HCT116 (cell line): ENCODE measurements around the gene KDM4E. TPM values are rescaled to one million over a fixed set of nuclear protein-coding genes. Genes with fewer than 3 reads are reported as not detected.

Source experiments
- ATAC-seq: fragments of 200-7000 bp; cut with Tn5 transposase; 2 replicates; pipeline ENCODE4 v1.9.1; 2020; ENCODE audit warnings: mild to moderate bottlenecking, moderate library complexity
- BruUV-seq: library from RNA; stranded (reverse); fragments of 400-500 nt; replicated peaks from 2 replicates; lab custom pipeline; 2021; lab: Mats Ljungman, UMichigan
- CTCF ChIA-PET: fragments of 300-600 bp; sonication (Branson Sonifier 250); formaldehyde crosslinking; loops from one replicate; lab custom pipeline; 2021; ENCODE audit warnings: antibody characterized with exemption; lab: Charles Lee
- POLR2A ChIA-PET: fragments of 300-600, 350-600 bp; sonication (Branson Sonifier 250); formaldehyde crosslinking; loops from one replicate; lab custom pipeline; 2021; ENCODE audit warnings: antibody characterized with exemption; lab: Charles Lee
- RAD21 ChIA-PET, 2 experiments: fragments of 300-600 bp; sonication (Branson Sonifier 250); formaldehyde crosslinking; loops; one replicate each; lab custom pipeline; 2023; ENCODE audit warnings: low total read pairs in 2 of 2; ENCODE audit not compliant: uncharacterized antibody in 2 of 2, unreplicated experiment in 2 of 2, low non-redundant PET in 1 of 2; lab: Charles Lee
- DNase-seq: peaks from one replicate; pipeline ENCODE4 v3.0.0-alpha.2; 2010; ENCODE audit warnings: low read depth, low spot score
- H2AFZ ChIP-seq: fragments of 200-600 bp; shearing (Covaris generic), sonication (generic); 2 replicates; pipeline ENCODE4 v1.6.1; 2017; ENCODE audit warnings: low read depth, mixed run types, mixed read lengths, antibody characterized with exemption, low read length; ENCODE audit not compliant: poor library complexity, severe bottlenecking
- H3K27ac ChIP-seq: 2 replicates; pipeline ENCODE4 v1.5.1; 2012; ENCODE audit warnings: low read depth, low read length
- H3K27me3 ChIP-seq: fragments of 200-600 bp; sonication (generic); 2 replicates; pipeline ENCODE4 v1.6.1; 2016; ENCODE audit warnings: mixed run types, low read length, mixed read lengths; ENCODE audit not compliant: insufficient read depth
- H3K36me3 ChIP-seq, 2 experiments: fragments of 200-500 bp in 1 of 2; fragments of 200-600 bp in 1 of 2; sonication (Bioruptor generic) in 1 of 2; sonication (generic) in 1 of 2; 2 replicates each; pipeline versions ENCODE4 v1.5.1 to v1.6.1; 2014 to 2016; ENCODE audit warnings: low read length in 2 of 2, inconsistent platforms in 1 of 2, mixed read lengths in 1 of 2, mixed run types in 1 of 2; ENCODE audit not compliant: insufficient read depth in 2 of 2, control insufficient read depth in 1 of 2
- H3K4me1 ChIP-seq, 2 experiments: fragments of 200-600 bp in 1 of 2; sonication (generic) in 1 of 2; 2 replicates each; pipeline versions ENCODE4 v1.5.1 to v1.6.1; 2012 to 2017; ENCODE audit warnings: low read length in 2 of 2, inconsistent platforms in 1 of 2, mild to moderate bottlenecking in 1 of 2, mixed read lengths in 1 of 2, mixed run types in 1 of 2, moderate library complexity in 1 of 2; ENCODE audit not compliant: insufficient read depth in 2 of 2, control insufficient read depth in 1 of 2
- H3K4me2 ChIP-seq: fragments of 200-600 bp; sonication (generic); 2 replicates; pipeline ENCODE4 v1.6.1; 2017; ENCODE audit warnings: mixed run types, low read length, mixed read lengths
- H3K4me3 ChIP-seq, 2 experiments: fragments of 200-600 bp in 1 of 2; sonication (generic) in 1 of 2; replicated peaks in 1 of 2; 2 replicates each; pipeline ENCODE4 v1.5.1; 2011 to 2016; ENCODE audit warnings: low read length in 2 of 2, control low read depth in 1 of 2, low read depth in 1 of 2, mild to moderate bottlenecking in 1 of 2, mixed read lengths in 1 of 2, mixed run types in 1 of 2
- H3K79me2 ChIP-seq: fragments of 200-600 bp; sonication (generic); 2 replicates; pipeline ENCODE4 v1.6.1; 2017; ENCODE audit warnings: mild to moderate bottlenecking, mixed run types, low read length, moderate library complexity, mixed read lengths; ENCODE audit not compliant: insufficient read depth
- H3K9ac ChIP-seq: fragments of 200-600 bp; sonication (generic); 2 replicates; pipeline ENCODE4 v1.6.1; 2016; ENCODE audit warnings: low read length, mixed read lengths
- H3K9me2 ChIP-seq: fragments of 200-600 bp; sonication (generic), shearing (Covaris generic); 2 replicates; pipeline ENCODE4 v1.6.1; 2017; ENCODE audit warnings: mixed run types, mild to moderate bottlenecking, moderate library complexity; ENCODE audit not compliant: insufficient read depth
- H3K9me3 ChIP-seq, 2 experiments: fragments of 200-500 bp in 1 of 2; fragments of 200-600 bp in 1 of 2; sonication (Bioruptor generic) in 1 of 2; sonication (generic) in 1 of 2; 2 replicates each; pipeline ENCODE4 v1.6.1; 2014 to 2017; ENCODE audit warnings: low read length in 2 of 2, mixed read lengths in 2 of 2, inconsistent platforms in 1 of 2, low read depth in 1 of 2, mild to moderate bottlenecking in 1 of 2, mixed run types in 1 of 2, moderate library complexity in 1 of 2; ENCODE audit not compliant: control insufficient read depth in 1 of 2, insufficient read depth in 1 of 2
- H4K20me1 ChIP-seq: fragments of 200-600 bp; sonication (generic), shearing (Covaris generic); 2 replicates; pipeline ENCODE4 v1.6.1; 2017; ENCODE audit warnings: mixed run types, mild to moderate bottlenecking, moderate library complexity; ENCODE audit not compliant: insufficient read depth
- CEBPB ChIP-seq: IDR thresholded peaks from 2 replicates; pipeline ENCODE4 v1.6.1; 2012; ENCODE audit warnings: low read depth
- EZH2 ChIP-seq: fragments of 200-600 bp; sonication (generic); IDR thresholded peaks from 2 replicates; pipeline ENCODE4 v1.6.1; 2017; ENCODE audit warnings: antibody characterized with exemption, mixed run types
- FOSL1 ChIP-seq: IDR thresholded peaks from 2 replicates; pipeline ENCODE4 v1.6.1; 2012; ENCODE audit warnings: low read depth
- POLR2A ChIP-seq: IDR thresholded peaks from 2 replicates; pipeline ENCODE4 v1.7.0; 2011; ENCODE audit warnings: borderline replicate concordance; ENCODE audit not compliant: insufficient read depth, insufficient read length; ENCODE audit errors: extremely low read depth
- POLR2AphosphoS5 ChIP-seq: IDR thresholded peaks from 2 replicates; pipeline ENCODE4 v1.6.1; 2011; ENCODE audit warnings: mild to moderate bottlenecking, low read depth, low read length, moderate library complexity
- RAD21 ChIP-seq: IDR thresholded peaks from 2 replicates; pipeline ENCODE4 v1.6.1; 2012; ENCODE audit warnings: low read depth, mild to moderate bottlenecking
- SP1 ChIP-seq: IDR thresholded peaks from 2 replicates; pipeline ENCODE4 v1.6.1; 2012; ENCODE audit warnings: low read depth
- intact Hi-C: fragments of 100-400 bp; cut with micrococcal nuclease; formaldehyde crosslinking; loops from 2 replicates; pipeline ENCODE4 v1.10.0; 2022
- total RNA-seq: library from RNA; stranded (reverse); gene quantifications from one replicate; pipeline ENCODE4 v1.2.1, GENCODE V29; 2021; ENCODE audit not compliant: unreplicated experiment
- TF ChIP-seq, protein P1 (sequence below): IDR thresholded peaks from 2 replicates; pipeline ENCODE4 v1.6.1; 2012; ENCODE audit warnings: low read depth

Gene KDM4E
- total RNA-seq, 1 experiment from 2014 or later: not detected

DNA sequence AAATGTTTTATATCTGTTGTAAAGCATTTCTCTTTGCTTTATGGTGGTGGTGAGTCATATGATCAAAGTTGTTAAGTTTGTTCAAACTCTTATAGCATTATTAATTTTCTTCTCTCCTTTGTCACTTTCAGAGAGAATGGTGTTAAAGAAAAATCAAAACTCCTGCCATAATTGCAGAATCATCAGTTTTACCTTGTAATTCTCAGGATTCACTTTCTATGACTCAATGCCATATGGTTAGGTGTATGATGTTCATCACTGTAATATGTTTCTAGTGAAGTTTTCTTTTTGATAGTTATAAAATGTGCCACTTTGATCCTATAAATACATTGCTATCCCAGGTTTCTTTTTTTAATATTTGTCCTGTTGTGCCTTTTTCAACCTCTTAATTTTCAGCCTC, 13.7 kb upstream of the KDM4E start:
- ChIA-PET CTCF (no interaction called here), POLR2A (no interaction called here), RAD21 (no interaction called here)
- no peaks in the 10 kb centered on the region; the same call in 1 of the 2 replicates for H3K27me3 ChIP-seq
- intact Hi-C loops: no loop called here
- no peaks in the 10 kb centered on the region for H3K4me1 ChIP-seq
- TF ChIP-seq RAD21 (no peak), POLR2AphosphoS5 (no peak), POLR2A (no peak), FOSL1 (no peak), SP1 (no peak), CEBPB (no peak), EZH2 (no peak)
- TF ChIP-seq, protein P1, sequence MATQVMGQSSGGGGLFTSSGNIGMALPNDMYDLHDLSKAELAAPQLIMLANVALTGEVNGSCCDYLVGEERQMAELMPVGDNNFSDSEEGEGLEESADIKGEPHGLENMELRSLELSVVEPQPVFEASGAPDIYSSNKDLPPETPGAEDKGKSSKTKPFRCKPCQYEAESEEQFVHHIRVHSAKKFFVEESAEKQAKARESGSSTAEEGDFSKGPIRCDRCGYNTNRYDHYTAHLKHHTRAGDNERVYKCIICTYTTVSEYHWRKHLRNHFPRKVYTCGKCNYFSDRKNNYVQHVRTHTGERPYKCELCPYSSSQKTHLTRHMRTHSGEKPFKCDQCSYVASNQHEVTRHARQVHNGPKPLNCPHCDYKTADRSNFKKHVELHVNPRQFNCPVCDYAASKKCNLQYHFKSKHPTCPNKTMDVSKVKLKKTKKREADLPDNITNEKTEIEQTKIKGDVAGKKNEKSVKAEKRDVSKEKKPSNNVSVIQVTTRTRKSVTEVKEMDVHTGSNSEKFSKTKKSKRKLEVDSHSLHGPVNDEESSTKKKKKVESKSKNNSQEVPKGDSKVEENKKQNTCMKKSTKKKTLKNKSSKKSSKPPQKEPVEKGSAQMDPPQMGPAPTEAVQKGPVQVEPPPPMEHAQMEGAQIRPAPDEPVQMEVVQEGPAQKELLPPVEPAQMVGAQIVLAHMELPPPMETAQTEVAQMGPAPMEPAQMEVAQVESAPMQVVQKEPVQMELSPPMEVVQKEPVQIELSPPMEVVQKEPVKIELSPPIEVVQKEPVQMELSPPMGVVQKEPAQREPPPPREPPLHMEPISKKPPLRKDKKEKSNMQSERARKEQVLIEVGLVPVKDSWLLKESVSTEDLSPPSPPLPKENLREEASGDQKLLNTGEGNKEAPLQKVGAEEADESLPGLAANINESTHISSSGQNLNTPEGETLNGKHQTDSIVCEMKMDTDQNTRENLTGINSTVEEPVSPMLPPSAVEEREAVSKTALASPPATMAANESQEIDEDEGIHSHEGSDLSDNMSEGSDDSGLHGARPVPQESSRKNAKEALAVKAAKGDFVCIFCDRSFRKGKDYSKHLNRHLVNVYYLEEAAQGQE: no peak
- no TSS peak for BruUV-seq
- no peaks in the 10 kb centered on the region for H3K36me3 ChIP-seq
- H3K9ac ChIP-seq: no peak overlapping the region
- no peaks in the 10 kb centered on the region for H3K9me3 ChIP-seq
- no peak for DNase-seq
- no peak overlapping the region for H2AFZ ChIP-seq
- H3K79me2 ChIP-seq: no peaks in the 10 kb centered on the region
- H3K4me2 ChIP-seq: no peak overlapping the region
- no peak overlapping the region for H3K27ac ChIP-seq
- no peak overlapping the region for H3K4me3 ChIP-seq
- ATAC-seq: no peak
- no peaks in the 10 kb centered on the region for H4K20me1 ChIP-seq
- no peaks in the 10 kb centered on the region for H3K9me2 ChIP-seq
